Panc1 (cell line): ENCODE results near the gene TMCO4. TPM values are rescaled to one million over a fixed set of nuclear protein-coding genes. Genes with fewer than 3 reads are reported as not detected.

ENCODE experiments used
- ATAC-seq: fragments of 200-7000 bp; cut with Tn5 transposase; 2 replicates; pipeline ENCODE4 v1.9.1; 2020; ENCODE audit warnings: mild to moderate bottlenecking, moderate library complexity
- BruUV-seq: library from RNA; stranded (reverse); fragments of 400-500 nt; replicated peaks from 2 replicates; lab custom pipeline; 2021; lab: Mats Ljungman, UMichigan
- CTCF ChIA-PET: fragments of 300-600 bp; sonication (Branson Sonifier 250); formaldehyde crosslinking; loops from one replicate; lab custom pipeline; 2022; ENCODE audit warnings: antibody characterized with exemption; lab: Charles Lee
- POLR2A ChIA-PET: fragments of 300-600 bp; sonication (Branson Sonifier 250); formaldehyde crosslinking; loops from one replicate; lab custom pipeline; 2022; ENCODE audit warnings: antibody characterized with exemption; lab: Charles Lee
- DNase-seq: peaks from one replicate; pipeline ENCODE4 v3.0.0-alpha.2; 2010; ENCODE audit warnings: low read depth, low spot score
- H3K27ac ChIP-seq: 2 replicates; pipeline ENCODE4 v1.5.1; 2011; ENCODE audit warnings: mild to moderate bottlenecking, low read length, inconsistent platforms
- H3K27me3 ChIP-seq: fragments of 200-500 bp; sonication (Bioruptor generic); 2 replicates; pipeline ENCODE4 v1.6.0; 2014; ENCODE audit warnings: low read length, inconsistent platforms; ENCODE audit not compliant: control insufficient read depth, insufficient read depth
- H3K36me3 ChIP-seq: fragments of 200-500 bp; sonication (Bioruptor generic); 2 replicates; pipeline ENCODE4 v1.5.1; 2014; ENCODE audit warnings: inconsistent platforms, mild to moderate bottlenecking, low read length, moderate library complexity; ENCODE audit not compliant: control insufficient read depth, insufficient read depth
- H3K4me1 ChIP-seq: 2 replicates; pipeline ENCODE4 v1.5.1; 2011; ENCODE audit warnings: inconsistent platforms, mild to moderate bottlenecking, low read length, moderate library complexity; ENCODE audit not compliant: control insufficient read depth, insufficient read depth
- H3K4me3 ChIP-seq, 2 experiments: 2 replicates each; pipeline ENCODE4 v1.5.1; 2011 to 2012; ENCODE audit warnings: low read depth in 2 of 2, low read length in 2 of 2, mild to moderate bottlenecking in 2 of 2, inconsistent platforms in 1 of 2, moderate library complexity in 1 of 2
- H3K9me3 ChIP-seq: fragments of 200-500 bp; sonication (Bioruptor generic); 2 replicates; pipeline ENCODE4 v1.5.1; 2014; ENCODE audit warnings: low read depth, mild to moderate bottlenecking, inconsistent platforms, low read length, moderate library complexity; ENCODE audit not compliant: control insufficient read depth, insufficient read depth
- POLR2AphosphoS5 ChIP-seq: IDR thresholded peaks from 2 replicates; pipeline ENCODE4 v1.6.1; 2012; ENCODE audit warnings: mild to moderate bottlenecking, low read depth, low read length, moderate library complexity
- SIN3A ChIP-seq: IDR thresholded peaks from 2 replicates; pipeline ENCODE4 v1.6.1; 2012; ENCODE audit warnings: low read depth, mild to moderate bottlenecking, low read length, moderate library complexity, borderline replicate concordance; ENCODE audit not compliant: insufficient read depth
- TCF7L2 ChIP-seq: IDR thresholded peaks from 2 replicates; pipeline ENCODE4 v1.6.1; 2011; ENCODE audit warnings: mild to moderate bottlenecking, low read depth, low read length, inconsistent platforms
- in situ Hi-C: cut with HindIII; loops from 2 replicates; pipeline ENCODE4 v1.10.0; 2016; ENCODE audit warnings: low sequenced_read_pairs, low pct_unique_long_range_greater_than_20kb
- intact Hi-C: fragments of 100-400 bp; cut with micrococcal nuclease; formaldehyde crosslinking; loops from one replicate; pipeline ENCODE4 v1.10.0; 2022; ENCODE audit not compliant: unreplicated experiment
- total RNA-seq: library from RNA; stranded (reverse); gene quantifications from one replicate; pipeline ENCODE4 v1.2.1, GENCODE V29; 2021; ENCODE audit not compliant: unreplicated experiment
- TF ChIP-seq, protein P1 (sequence below), 2 experiments: IDR thresholded peaks; 2 replicates each; pipeline ENCODE4 v1.6.1; 2011 to 2012; ENCODE audit warnings: low read depth in 2 of 2, control low read depth in 1 of 2, low read length in 1 of 2, mild to moderate bottlenecking in 1 of 2, moderate library complexity in 1 of 2; ENCODE audit not compliant: insufficient read depth in 1 of 2
- TF ChIP-seq, protein P2 (sequence below): fragments of 450-650 bp; IDR thresholded peaks from 2 replicates; pipeline ENCODE4 v1.5.1; 2017; ENCODE audit warnings: mild to moderate bottlenecking

The TMCO4 gene
- total RNA-seq, 1 experiment from 2014 or later: 13.2 TPM

DNA sequence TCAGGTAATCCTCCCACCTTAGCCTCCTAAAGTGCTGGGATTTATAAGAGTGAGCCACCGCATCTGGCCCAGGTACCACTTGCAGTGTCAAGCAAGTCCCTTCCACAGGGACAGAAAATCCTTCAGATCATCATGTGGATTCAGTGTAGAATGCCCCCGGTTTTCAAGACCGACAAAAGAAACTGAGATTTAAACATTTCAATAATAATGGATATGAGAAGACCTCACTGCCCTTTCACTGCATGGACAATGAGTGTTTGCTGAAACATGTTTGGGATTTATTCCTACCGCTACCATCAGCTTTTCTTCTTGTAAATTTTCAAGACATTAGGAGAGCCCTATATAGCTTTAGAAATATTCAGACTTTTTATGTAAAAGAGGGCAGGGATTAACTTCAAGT, 93.6 kb downstream of the TMCO4 start:
- ATAC-seq (no peak), DNase-seq (no peak)
- H3K36me3 ChIP-seq: no peaks in the 10 kb centered on the region
- no peaks in the 10 kb centered on the region for H3K27me3 ChIP-seq
- intact Hi-C loops: loop anchor here (2.0 kb wide), 1 partner anchor 43 kb away; no protein-coding TSS in a partner anchor
- no peaks in the 10 kb centered on the region for H3K4me1 ChIP-seq
- BruUV-seq: no TSS peak
- H3K4me3 ChIP-seq: no peak overlapping the region
- POLR2A ChIA-PET: no interaction called here
- H3K9me3 ChIP-seq: no peaks in the 10 kb centered on the region
- in situ Hi-C loops: no loop called here
- no peak overlapping the region for H3K27ac ChIP-seq
- TF ChIP-seq POLR2AphosphoS5: no peak
- TF ChIP-seq, protein P1, sequence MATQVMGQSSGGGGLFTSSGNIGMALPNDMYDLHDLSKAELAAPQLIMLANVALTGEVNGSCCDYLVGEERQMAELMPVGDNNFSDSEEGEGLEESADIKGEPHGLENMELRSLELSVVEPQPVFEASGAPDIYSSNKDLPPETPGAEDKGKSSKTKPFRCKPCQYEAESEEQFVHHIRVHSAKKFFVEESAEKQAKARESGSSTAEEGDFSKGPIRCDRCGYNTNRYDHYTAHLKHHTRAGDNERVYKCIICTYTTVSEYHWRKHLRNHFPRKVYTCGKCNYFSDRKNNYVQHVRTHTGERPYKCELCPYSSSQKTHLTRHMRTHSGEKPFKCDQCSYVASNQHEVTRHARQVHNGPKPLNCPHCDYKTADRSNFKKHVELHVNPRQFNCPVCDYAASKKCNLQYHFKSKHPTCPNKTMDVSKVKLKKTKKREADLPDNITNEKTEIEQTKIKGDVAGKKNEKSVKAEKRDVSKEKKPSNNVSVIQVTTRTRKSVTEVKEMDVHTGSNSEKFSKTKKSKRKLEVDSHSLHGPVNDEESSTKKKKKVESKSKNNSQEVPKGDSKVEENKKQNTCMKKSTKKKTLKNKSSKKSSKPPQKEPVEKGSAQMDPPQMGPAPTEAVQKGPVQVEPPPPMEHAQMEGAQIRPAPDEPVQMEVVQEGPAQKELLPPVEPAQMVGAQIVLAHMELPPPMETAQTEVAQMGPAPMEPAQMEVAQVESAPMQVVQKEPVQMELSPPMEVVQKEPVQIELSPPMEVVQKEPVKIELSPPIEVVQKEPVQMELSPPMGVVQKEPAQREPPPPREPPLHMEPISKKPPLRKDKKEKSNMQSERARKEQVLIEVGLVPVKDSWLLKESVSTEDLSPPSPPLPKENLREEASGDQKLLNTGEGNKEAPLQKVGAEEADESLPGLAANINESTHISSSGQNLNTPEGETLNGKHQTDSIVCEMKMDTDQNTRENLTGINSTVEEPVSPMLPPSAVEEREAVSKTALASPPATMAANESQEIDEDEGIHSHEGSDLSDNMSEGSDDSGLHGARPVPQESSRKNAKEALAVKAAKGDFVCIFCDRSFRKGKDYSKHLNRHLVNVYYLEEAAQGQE (IDR thresholded peaks at IDR 0.05; ENCODE audit: insufficient read depth in 1 of 2, low read depth in 2 of 2, low read length in 1 of 2): no peak
- TF ChIP-seq SIN3A: no peak
- TF ChIP-seq, protein P2, sequence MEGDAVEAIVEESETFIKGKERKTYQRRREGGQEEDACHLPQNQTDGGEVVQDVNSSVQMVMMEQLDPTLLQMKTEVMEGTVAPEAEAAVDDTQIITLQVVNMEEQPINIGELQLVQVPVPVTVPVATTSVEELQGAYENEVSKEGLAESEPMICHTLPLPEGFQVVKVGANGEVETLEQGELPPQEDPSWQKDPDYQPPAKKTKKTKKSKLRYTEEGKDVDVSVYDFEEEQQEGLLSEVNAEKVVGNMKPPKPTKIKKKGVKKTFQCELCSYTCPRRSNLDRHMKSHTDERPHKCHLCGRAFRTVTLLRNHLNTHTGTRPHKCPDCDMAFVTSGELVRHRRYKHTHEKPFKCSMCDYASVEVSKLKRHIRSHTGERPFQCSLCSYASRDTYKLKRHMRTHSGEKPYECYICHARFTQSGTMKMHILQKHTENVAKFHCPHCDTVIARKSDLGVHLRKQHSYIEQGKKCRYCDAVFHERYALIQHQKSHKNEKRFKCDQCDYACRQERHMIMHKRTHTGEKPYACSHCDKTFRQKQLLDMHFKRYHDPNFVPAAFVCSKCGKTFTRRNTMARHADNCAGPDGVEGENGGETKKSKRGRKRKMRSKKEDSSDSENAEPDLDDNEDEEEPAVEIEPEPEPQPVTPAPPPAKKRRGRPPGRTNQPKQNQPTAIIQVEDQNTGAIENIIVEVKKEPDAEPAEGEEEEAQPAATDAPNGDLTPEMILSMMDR: no peak
- TF ChIP-seq TCF7L2: no peak
- CTCF ChIA-PET: interaction anchor here (1.1 to 3.8 kb wide), 2 partner anchors 10 to 44 kb away, joined by 3 to 57 read pairs; no protein-coding TSS in a partner anchor

DNA sequence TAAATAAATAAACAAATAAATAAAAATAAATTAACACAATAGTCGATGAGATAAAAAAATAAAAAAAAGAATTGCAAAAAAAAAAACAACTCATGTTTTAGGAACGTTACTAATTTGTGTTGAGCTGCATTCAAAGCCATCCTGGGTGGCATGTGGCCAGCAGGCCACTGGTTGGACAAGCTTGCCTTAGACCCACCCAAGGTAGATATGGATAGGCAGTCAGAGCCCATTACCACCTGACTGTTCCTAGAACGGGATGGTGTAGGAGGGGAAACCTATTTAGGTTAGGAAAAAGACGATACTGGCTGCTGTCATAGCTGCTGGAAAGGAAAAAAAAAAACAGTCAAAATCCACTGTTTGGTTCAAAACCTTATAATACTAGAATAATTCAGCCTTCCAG, 94.3 kb downstream of the TMCO4 start:
- Histone ChIP-seq H3K4me1 (no peaks in the 10 kb centered on the region), H3K27me3 (no peaks in the 10 kb centered on the region), H3K27ac (no peak overlapping the region), H3K4me3 (no peak overlapping the region), H3K36me3 (no peaks in the 10 kb centered on the region), H3K9me3 (no peaks in the 10 kb centered on the region)
- TF ChIP-seq SIN3A (no peak), TCF7L2 (no peak), POLR2AphosphoS5 (no peak)
- TF ChIP-seq, protein P1 (IDR thresholded peaks at IDR 0.05; ENCODE audit: insufficient read depth in 1 of 2, low read depth in 2 of 2, low read length in 1 of 2): no peak
- TF ChIP-seq, protein P2: no peak
- in situ Hi-C loops (no loop called here), intact Hi-C loops (no loop called here)
- BruUV-seq: no TSS peak
- ChIA-PET POLR2A (no interaction called here), CTCF (interaction anchor here (0.7 to 3.8 kb wide), 3 partner anchors 22 to 60 kb away, joined by 3 to 57 read pairs (median 8); no protein-coding TSS in a partner anchor)
- DNase-seq (no peak), ATAC-seq (no peak)
